Spleen (tissue), 7 donors: ENCODE results near the gene SOX4.

Experiments used
- POLR2A ChIP-seq, 3 donors: fragments of 450-650 bp; IDR thresholded peaks; one replicate each; pipeline ENCODE4 v1.5.1; 2017; ENCODE audit warnings: antibody characterized with exemption in 3 of 3, mild to moderate bottlenecking in 1 of 3
- TF ChIP-seq, protein P1 (sequence below), 11 experiments: fragments of 200-600 bp in 7 of 11; fragments of 450-650 bp in 4 of 11; sonication (generic) in 4 of 11; IDR thresholded peaks in 8 of 11; conservative IDR thresholded peaks in 3 of 11; 1 replicate in 7 of 11; 2 replicates in 4 of 11; pipeline versions ENCODE4 v1.4.0 to v1.8.0; 2016 to 2021; ENCODE audit warnings: antibody characterized with exemption in 11 of 11, inconsistent platforms in 4 of 11, mild to moderate bottlenecking in 1 of 11
- donor health status: DM: no; HTN: no; CAD: no; lungs with moderate emphysema.
- donor health status: DM: no; HTN: no; CAD: no.
- donor health status: DM: no; HTN: no; CAD: no.

GRCh38 chr6:21611485-21611884 is 17.9 kb downstream of the SOX4 start:
- TF ChIP-seq POLR2A (IDR thresholded peaks at IDR 0.05), result no peak
- TF ChIP-seq, protein P1, sequence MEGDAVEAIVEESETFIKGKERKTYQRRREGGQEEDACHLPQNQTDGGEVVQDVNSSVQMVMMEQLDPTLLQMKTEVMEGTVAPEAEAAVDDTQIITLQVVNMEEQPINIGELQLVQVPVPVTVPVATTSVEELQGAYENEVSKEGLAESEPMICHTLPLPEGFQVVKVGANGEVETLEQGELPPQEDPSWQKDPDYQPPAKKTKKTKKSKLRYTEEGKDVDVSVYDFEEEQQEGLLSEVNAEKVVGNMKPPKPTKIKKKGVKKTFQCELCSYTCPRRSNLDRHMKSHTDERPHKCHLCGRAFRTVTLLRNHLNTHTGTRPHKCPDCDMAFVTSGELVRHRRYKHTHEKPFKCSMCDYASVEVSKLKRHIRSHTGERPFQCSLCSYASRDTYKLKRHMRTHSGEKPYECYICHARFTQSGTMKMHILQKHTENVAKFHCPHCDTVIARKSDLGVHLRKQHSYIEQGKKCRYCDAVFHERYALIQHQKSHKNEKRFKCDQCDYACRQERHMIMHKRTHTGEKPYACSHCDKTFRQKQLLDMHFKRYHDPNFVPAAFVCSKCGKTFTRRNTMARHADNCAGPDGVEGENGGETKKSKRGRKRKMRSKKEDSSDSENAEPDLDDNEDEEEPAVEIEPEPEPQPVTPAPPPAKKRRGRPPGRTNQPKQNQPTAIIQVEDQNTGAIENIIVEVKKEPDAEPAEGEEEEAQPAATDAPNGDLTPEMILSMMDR (IDR thresholded peaks at IDR 0.05 in 8 of 11, conservative IDR thresholded peaks at IDR 0.05 in 3 of 11), result no peak
